HepG2 (cell line): ENCODE measurements around the gene FOXS1. TPM values are rescaled to one million over a fixed set of nuclear protein-coding genes. Genes with fewer than 3 reads are reported as not detected.
A peak's percentile ranks its signal among the peaks of the same experiment; 100 is the strongest.

ENCODE experiments used
- ARHGAP35 ChIP-seq: sonication (generic); formaldehyde crosslinking; IDR thresholded peaks from 2 replicates; pipeline ENCODE4 v1.9.0; 2022; ENCODE audit warnings: mild to moderate bottlenecking, inconsistent platforms, moderate library complexity, missing genetic modification reagents, borderline replicate concordance
- CBFB ChIP-seq: sonication (generic); formaldehyde crosslinking; IDR thresholded peaks from 2 replicates; pipeline ENCODE4 v1.4.0; 2020; ENCODE audit warnings: missing genetic modification reagents
- HNRNPK ChIP-seq: fragments of 200-400 bp; formaldehyde crosslinking; IDR thresholded peaks from 2 replicates; pipeline ENCODE4 v1.6.1; 2018; ENCODE audit warnings: low read length, low read depth, moderate library complexity, mild to moderate bottlenecking; ENCODE audit not compliant: poor library complexity, severe bottlenecking
- MED1 ChIP-seq: sonication (generic); formaldehyde crosslinking; IDR thresholded peaks from 2 replicates; pipeline ENCODE4 v1.4.0; 2020; ENCODE audit warnings: missing genetic modification reagents
- WIZ ChIP-seq: sonication (generic); formaldehyde crosslinking; IDR thresholded peaks from 2 replicates; pipeline ENCODE4 v1.5.1; 2020; ENCODE audit warnings: mild to moderate bottlenecking, missing genetic modification reagents
- ZBTB20 ChIP-seq: sonication (generic); formaldehyde crosslinking; IDR thresholded peaks from 2 replicates; pipeline ENCODE4 v1.8.1; 2023; ENCODE audit warnings: missing genetic modification reagents, low read depth, mild to moderate bottlenecking, borderline replicate concordance
- ZFP36L1 ChIP-seq: sonication (generic); formaldehyde crosslinking; IDR thresholded peaks from 2 replicates; pipeline ENCODE4 v1.8.0; 2022; ENCODE audit warnings: mild to moderate bottlenecking, missing genetic modification reagents, moderate library complexity
- ZNF260 ChIP-seq: sonication (generic); formaldehyde crosslinking; IDR thresholded peaks from 2 replicates; pipeline ENCODE4 v1.4.0; 2020; ENCODE audit warnings: missing genetic modification reagents, low read depth, mild to moderate bottlenecking, borderline replicate concordance
- ZNF792 ChIP-seq: IDR thresholded peaks from 2 replicates; pipeline ENCODE4 v1.6.1; 2016
- polyA plus RNA-seq, 8 experiments: library from polyadenylated mRNA; depleted of rRNA in 3 of 8; stranded (reverse) in 7 of 8; unstranded in 1 of 8; fragments of >200 nt; fragmentation: Illumina TruSeq in 4 of 8; extraction: Trizol in 4 of 8; gene quantifications; 2 replicates each; pipeline versions ENCODE4 v1.2.1 to v1.2.3, GENCODE V29; 2011 to 2016; ENCODE audit warnings: low read depth in 4 of 8, missing spikeins in 1 of 8, mixed read lengths in 1 of 8; ENCODE audit not compliant: insufficient read depth in 1 of 8
- total RNA-seq, 5 experiments: library from RNA; depleted of rRNA; stranded (reverse); fragments of >200 nt; fragmentation: Illumina TruSeq; extraction: Trizol; gene quantifications; 2 replicates each; pipeline ENCODE4 v1.2.3, GENCODE V29; 2016; ENCODE audit warnings: low read depth in 1 of 5
- TF ChIP-seq, protein P1 (sequence below): sonication (generic); formaldehyde crosslinking; IDR thresholded peaks from 2 replicates; pipeline ENCODE4 v1.8.1; 2023; ENCODE audit warnings: missing genetic modification reagents, inconsistent platforms, borderline replicate concordance
- TF ChIP-seq, protein P2 (sequence below): IDR thresholded peaks from 2 replicates; pipeline ENCODE4 v1.6.1; 2016; ENCODE audit warnings: missing compliant biosample characterization, missing genetic modification reagents, borderline replicate concordance
- TF ChIP-seq, protein P3 (sequence below): sonication (generic); formaldehyde crosslinking; IDR thresholded peaks from 2 replicates; pipeline ENCODE4 v1.5.0; 2020; ENCODE audit warnings: mild to moderate bottlenecking, missing genetic modification reagents, borderline replicate concordance
- TF ChIP-seq, protein P4 (sequence below): IDR thresholded peaks from 2 replicates; pipeline ENCODE4 v1.6.1; 2012; ENCODE audit warnings: low read length, improper control_type of control experiment
- TF ChIP-seq, protein P5 (sequence below): sonication (generic); formaldehyde crosslinking; IDR thresholded peaks from 2 replicates; pipeline ENCODE4 v1.8.0; 2022; ENCODE audit warnings: mild to moderate bottlenecking, missing genetic modification reagents; ENCODE audit not compliant: insufficient replicate concordance

Gene FOXS1
- total and polyA plus RNA-seq, 2 of the 13 experiments (the other 11 are each of a cell fraction or from before 2014, with no cell fraction given): not detected

DNA sequence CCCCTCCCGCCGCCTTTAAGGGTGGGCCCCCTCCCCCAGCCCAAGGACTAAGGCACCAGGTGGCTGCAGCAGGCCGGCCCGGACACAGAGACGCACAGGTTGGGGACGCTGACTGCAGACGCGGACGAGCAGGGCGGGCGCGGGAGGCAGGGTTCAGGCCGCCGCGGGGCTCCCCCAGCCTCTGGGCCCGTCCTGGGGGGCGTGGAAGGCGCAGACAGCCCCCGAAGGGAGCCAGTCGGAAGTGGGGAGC lies 15.7 kb upstream of the FOXS1 start (continued):
- TF ChIP-seq, protein P1, sequence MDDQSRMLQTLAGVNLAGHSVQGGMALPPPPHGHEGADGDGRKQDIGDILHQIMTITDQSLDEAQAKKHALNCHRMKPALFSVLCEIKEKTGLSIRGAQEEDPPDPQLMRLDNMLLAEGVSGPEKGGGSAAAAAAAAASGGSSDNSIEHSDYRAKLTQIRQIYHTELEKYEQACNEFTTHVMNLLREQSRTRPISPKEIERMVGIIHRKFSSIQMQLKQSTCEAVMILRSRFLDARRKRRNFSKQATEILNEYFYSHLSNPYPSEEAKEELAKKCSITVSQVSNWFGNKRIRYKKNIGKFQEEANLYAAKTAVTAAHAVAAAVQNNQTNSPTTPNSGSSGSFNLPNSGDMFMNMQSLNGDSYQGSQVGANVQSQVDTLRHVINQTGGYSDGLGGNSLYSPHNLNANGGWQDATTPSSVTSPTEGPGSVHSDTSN (CRISPR knock-in tag): no peak
- TF ChIP-seq, protein P2, sequence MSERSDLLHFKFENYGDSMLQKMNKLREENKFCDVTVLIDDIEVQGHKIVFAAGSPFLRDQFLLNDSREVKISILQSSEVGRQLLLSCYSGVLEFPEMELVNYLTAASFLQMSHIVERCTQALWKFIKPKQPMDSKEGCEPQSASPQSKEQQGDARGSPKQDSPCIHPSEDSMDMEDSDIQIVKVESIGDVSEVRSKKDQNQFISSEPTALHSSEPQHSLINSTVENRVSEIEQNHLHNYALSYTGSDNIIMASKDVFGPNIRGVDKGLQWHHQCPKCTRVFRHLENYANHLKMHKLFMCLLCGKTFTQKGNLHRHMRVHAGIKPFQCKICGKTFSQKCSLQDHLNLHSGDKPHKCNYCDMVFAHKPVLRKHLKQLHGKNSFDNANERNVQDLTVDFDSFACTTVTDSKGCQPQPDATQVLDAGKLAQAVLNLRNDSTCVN (CRISPR knock-in tag): no peak
- TF ChIP-seq, protein P3, sequence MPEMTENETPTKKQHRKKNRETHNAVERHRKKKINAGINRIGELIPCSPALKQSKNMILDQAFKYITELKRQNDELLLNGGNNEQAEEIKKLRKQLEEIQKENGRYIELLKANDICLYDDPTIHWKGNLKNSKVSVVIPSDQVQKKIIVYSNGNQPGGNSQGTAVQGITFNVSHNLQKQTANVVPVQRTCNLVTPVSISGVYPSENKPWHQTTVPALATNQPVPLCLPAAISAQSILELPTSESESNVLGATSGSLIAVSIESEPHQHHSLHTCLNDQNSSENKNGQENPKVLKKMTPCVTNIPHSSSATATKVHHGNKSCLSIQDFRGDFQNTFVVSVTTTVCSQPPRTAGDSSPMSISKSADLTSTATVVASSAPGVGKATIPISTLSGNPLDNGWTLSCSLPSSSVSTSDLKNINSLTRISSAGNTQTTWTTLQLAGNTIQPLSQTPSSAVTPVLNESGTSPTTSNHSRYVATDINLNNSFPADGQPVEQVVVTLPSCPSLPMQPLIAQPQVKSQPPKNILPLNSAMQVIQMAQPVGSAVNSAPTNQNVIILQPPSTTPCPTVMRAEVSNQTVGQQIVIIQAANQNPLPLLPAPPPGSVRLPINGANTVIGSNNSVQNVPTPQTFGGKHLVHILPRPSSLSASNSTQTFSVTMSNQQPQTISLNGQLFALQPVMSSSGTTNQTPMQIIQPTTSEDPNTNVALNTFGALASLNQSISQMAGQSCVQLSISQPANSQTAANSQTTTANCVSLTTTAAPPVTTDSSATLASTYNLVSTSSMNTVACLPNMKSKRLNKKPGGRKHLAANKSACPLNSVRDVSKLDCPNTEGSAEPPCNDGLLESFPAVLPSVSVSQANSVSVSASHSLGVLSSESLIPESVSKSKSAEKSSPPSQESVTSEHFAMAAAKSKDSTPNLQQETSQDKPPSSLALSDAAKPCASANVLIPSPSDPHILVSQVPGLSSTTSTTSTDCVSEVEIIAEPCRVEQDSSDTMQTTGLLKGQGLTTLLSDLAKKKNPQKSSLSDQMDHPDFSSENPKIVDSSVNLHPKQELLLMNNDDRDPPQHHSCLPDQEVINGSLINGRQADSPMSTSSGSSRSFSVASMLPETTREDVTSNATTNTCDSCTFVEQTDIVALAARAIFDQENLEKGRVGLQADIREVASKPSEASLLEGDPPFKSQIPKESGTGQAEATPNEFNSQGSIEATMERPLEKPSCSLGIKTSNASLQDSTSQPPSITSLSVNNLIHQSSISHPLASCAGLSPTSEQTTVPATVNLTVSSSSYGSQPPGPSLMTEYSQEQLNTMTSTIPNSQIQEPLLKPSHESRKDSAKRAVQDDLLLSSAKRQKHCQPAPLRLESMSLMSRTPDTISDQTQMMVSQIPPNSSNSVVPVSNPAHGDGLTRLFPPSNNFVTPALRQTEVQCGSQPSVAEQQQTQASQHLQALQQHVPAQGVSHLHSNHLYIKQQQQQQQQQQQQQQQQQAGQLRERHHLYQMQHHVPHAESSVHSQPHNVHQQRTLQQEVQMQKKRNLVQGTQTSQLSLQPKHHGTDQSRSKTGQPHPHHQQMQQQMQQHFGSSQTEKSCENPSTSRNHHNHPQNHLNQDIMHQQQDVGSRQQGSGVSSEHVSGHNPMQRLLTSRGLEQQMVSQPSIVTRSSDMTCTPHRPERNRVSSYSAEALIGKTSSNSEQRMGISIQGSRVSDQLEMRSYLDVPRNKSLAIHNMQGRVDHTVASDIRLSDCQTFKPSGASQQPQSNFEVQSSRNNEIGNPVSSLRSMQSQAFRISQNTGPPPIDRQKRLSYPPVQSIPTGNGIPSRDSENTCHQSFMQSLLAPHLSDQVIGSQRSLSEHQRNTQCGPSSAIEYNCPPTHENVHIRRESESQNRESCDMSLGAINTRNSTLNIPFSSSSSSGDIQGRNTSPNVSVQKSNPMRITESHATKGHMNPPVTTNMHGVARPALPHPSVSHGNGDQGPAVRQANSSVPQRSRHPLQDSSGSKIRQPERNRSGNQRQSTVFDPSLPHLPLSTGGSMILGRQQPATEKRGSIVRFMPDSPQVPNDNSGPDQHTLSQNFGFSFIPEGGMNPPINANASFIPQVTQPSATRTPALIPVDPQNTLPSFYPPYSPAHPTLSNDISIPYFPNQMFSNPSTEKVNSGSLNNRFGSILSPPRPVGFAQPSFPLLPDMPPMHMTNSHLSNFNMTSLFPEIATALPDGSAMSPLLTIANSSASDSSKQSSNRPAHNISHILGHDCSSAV (CRISPR knock-in tag): no peak
- TF ChIP-seq HNRNPK: no peak
- TF ChIP-seq, protein P4, sequence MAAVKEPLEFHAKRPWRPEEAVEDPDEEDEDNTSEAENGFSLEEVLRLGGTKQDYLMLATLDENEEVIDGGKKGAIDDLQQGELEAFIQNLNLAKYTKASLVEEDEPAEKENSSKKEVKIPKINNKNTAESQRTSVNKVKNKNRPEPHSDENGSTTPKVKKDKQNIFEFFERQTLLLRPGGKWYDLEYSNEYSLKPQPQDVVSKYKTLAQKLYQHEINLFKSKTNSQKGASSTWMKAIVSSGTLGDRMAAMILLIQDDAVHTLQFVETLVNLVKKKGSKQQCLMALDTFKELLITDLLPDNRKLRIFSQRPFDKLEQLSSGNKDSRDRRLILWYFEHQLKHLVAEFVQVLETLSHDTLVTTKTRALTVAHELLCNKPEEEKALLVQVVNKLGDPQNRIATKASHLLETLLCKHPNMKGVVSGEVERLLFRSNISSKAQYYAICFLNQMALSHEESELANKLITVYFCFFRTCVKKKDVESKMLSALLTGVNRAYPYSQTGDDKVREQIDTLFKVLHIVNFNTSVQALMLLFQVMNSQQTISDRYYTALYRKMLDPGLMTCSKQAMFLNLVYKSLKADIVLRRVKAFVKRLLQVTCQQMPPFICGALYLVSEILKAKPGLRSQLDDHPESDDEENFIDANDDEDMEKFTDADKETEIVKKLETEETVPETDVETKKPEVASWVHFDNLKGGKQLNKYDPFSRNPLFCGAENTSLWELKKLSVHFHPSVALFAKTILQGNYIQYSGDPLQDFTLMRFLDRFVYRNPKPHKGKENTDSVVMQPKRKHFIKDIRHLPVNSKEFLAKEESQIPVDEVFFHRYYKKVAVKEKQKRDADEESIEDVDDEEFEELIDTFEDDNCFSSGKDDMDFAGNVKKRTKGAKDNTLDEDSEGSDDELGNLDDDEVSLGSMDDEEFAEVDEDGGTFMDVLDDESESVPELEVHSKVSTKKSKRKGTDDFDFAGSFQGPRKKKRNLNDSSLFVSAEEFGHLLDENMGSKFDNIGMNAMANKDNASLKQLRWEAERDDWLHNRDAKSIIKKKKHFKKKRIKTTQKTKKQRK: no peak
- TF ChIP-seq ZNF260 (CRISPR knock-in tag): no peak
- TF ChIP-seq ZBTB20: no peak
- TF ChIP-seq, protein P5, sequence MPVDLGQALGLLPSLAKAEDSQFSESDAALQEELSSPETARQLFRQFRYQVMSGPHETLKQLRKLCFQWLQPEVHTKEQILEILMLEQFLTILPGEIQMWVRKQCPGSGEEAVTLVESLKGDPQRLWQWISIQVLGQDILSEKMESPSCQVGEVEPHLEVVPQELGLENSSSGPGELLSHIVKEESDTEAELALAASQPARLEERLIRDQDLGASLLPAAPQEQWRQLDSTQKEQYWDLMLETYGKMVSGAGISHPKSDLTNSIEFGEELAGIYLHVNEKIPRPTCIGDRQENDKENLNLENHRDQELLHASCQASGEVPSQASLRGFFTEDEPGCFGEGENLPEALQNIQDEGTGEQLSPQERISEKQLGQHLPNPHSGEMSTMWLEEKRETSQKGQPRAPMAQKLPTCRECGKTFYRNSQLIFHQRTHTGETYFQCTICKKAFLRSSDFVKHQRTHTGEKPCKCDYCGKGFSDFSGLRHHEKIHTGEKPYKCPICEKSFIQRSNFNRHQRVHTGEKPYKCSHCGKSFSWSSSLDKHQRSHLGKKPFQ (CRISPR knock-in tag): no peak
- TF ChIP-seq WIZ (CRISPR knock-in tag): peak; percentile 22; the same call in 1 of the 2 replicates
- TF ChIP-seq MED1 (CRISPR knock-in tag): no peak
- TF ChIP-seq CBFB (CRISPR knock-in tag): no peak; the same call in 1 of the 2 replicates
- TF ChIP-seq ARHGAP35 (CRISPR knock-in tag): 0 out of 2 replicates have a peak, but pooled peaks have one; percentile 46
- no peak for TF ChIP-seq ZNF792 (CRISPR knock-in tag)
- no peak for TF ChIP-seq ZFP36L1 (CRISPR knock-in tag)
